Stimulated activated CD8-positive, alpha-beta memory T cell treated with anti-CD3 and anti-CD28 coated beads, Interleukin-2, amount 100 ng/mL, for 1 hour (primary cell): ENCODE data around the gene RFX1.
"Not testable (repeated sequence)": the region's sequence is repeated elsewhere in the genome, so short reads cannot be mapped to it uniquely, and the experiment has no call there.

Experiments
- DNase-seq, 2 donors: peaks; one replicate each; pipeline ENCODE4 v3.0.0-alpha.2; 2020; ENCODE audit warnings: low read depth in 2 of 2

The RFX1 gene

GRCh38 chr19:14006085-14006765, at the start of gene RFX1:
Gene RFX1 (minus strand): TSS chr19:14006320. CDS start chr19:13993843, 12,477 bp downstream.
- peak; percentile 100 for DNase-seq

DNA sequence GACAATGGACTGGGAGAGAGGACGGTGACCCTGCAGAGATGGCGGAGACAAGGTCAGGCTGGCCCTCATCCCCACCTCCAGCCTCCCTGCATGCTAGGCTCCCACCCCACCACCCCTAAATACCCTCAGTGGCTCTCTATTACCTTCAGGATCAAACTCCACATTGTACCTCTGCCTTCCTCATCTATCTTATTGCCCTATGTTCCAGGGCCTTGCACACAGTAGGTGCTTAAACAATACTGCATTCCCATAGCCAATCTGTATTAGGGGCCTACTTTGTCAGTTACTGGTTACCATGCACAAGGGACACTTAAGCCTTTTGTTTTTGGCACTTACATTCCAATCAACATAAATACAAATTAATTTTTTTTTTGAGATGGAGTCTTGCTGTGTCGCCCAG, 49.3 kb upstream of the RFX1 start:
- DNase-seq, result no peak

DNA sequence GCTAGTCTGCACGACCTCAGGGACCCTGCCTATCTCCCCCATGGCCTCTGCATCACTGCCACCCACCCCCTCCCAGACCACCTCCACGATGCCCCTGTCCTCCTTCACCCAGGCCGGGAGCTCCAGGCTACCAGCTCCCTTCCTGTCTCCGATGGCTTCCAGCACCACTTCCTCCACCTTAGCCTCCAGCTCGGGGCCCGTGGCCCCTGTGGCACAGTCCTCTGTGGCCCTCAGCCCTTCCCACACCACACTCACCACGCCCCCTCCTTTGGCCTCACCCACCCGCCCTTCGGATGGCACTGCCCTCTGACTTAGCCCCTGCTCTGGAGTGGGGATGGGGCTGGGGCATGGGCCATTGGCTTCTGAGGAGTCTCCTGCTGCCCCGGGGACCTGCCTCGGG, 48.6 kb upstream of the RFX1 start:
- DNase-seq, result no peak

- no peak for DNase-seq
Measured at GRCh38 chr19:14054099-14054498, 48.0 kb upstream of the RFX1 start.

DNA sequence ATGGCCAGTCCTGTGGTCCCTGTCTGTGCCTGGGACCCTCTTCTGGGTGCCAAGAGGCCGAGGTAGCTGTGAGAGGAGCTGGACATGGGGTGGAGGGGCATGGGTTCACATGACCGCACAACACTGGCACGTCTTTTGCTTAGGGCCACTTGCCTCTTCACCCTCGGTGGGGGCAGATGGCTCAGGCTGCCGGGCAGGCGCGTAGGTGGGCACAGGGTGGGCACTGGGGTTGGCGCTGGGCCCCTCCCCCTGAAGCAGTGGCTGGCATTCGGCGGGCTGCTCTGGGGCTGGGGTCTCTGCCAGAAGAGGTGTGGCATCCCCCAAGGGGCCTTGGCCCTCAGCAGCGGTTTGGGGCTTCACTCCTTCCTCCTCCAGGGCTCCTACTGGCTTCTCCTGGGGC, 47.4 kb upstream of the RFX1 start:
- DNase-seq, result no peak

DNA sequence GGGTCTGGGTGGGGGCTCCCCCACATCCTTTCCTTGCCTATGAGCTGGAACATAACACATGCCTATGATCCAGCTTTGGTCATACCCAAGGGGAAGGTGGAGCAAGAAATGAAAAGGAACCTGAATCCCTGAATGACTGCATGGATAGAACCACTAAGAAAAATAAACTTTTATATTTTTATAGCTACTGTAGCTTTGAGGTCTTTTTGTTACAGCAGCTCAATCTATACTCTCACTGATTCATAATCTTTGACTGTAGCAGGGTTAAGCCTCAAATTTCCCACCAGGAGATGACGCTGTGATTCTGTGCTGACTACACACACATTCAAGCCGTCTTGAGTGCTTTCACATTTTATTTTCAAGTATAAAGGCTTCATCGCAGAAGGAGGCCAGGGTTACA, 46.9 kb upstream of the RFX1 start:
- no peak for DNase-seq

DNA sequence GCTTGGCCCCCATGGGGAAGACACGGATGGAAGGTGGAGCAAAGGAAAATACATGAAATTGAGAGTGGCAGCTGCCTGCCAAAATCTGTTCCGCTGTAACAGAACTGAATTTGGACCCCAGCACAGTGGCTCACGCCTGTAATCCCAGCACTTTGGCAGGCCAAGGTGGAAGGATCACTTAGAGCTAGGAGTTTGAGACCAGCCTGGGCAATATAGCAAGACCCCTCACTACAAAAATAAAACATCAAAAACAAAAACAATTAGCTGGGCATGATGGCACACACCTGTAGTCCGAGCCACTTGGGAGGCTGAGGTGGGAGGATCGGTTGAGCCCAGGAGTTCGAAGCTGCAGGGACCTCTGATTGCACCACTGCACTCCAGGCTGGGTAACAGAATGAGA, 46.4 kb upstream of the RFX1 start:
- no peak for DNase-seq

- DNase-seq, result no peak
Measured at GRCh38 chr19:14051980-14052379, 45.9 kb upstream of the RFX1 start.

DNA sequence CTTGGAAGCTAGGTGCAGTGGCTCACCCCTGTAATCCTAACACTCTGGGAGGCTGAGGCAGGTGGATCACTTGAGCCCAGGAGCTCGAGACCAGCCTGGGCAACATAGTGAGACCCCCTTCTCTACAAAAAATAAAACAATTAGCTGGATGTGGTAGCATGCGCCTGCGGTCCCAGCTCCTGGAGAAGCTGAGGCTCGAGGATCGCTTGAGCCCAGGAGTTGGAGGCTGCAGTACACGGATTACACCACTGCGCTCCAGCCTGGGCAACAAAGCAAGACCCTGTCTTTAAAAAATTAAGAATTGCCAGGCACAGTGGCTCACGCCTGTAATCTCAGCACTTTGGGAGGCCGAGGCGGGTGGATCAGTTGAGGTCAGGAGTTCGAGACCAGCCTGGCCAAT, 44.8 kb upstream of the RFX1 start:
- not testable (repeated sequence) for DNase-seq

GRCh38 chr19:14050512-14050911, 44.4 kb upstream of the RFX1 start:
- DNase-seq, result no peak

GRCh38 chr19:14048443-14049153, 42.5 kb upstream of the RFX1 start:
- peak; percentile 62 to 67 for DNase-seq

- DNase-seq, result not testable (repeated sequence)
Measured at GRCh38 chr19:14047866-14048265, 41.7 kb upstream of the RFX1 start.

- not testable (repeated sequence) for DNase-seq
Measured at GRCh38 chr19:14042659-14043608, 36.8 kb upstream of the RFX1 start.

- DNase-seq, result no peak
Measured at GRCh38 chr19:14039181-14039580, 33.1 kb upstream of the RFX1 start.

DNA sequence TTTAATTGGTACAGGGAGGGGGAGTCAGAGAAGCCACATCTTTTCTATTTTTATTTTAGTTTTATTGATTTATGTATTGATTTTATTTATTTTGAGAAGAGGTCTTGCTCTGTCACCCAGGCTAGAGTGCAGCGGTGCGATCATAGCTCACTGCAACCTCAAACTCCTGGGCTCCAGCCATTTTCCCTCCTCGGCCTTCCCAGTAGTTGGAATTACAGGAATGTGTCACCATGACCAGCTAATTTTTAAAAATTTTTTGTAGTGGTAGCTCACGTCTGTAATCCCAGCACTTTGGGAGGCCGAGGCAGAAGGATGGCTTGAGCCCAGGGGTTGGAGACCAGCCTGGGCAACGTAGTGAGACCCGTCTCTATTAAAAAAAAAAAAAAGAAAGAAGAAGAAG, 29.6 kb upstream of the RFX1 start:
- DNase-seq, result no peak

GRCh38 chr19:14035159-14035558, 29.0 kb upstream of the RFX1 start:
- not testable (repeated sequence) for DNase-seq

GRCh38 chr19:14033946-14034345, 27.8 kb upstream of the RFX1 start:
- no peak for DNase-seq

GRCh38 chr19:14031719-14032480, 25.8 kb upstream of the RFX1 start, which contains the start of gene IL27RA:
Gene IL27RA (plus strand): TSS chr19:14031762. CDS start chr19:14031873, 111 bp downstream.
- DNase-seq, result peak; percentile 54 to 63

GRCh38 chr19:14030997-14031718, 25.0 kb upstream of the RFX1 start:
- peak; percentile 53 to 72 for DNase-seq

DNA sequence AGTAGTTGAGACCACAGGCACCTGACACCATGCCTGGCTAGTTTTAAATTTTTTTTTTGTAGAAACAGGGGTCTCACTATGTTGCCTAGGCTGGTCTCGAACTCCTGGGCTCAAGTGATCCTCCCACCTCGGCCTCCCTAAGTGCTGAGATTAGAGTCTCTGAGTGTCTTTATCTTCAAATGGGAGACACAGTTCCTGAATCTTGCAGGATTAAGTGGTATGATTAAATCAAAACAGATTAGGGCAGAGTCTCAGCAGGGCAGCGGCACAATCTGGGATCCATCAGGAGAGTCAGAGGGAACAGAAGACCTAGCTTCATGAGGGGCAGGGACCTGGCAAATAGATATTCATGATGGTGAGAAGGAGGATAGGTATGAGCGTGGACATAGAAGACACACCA, 22.8 kb upstream of the RFX1 start:
- DNase-seq, result no peak
